Measurements from ENCODE around the gene RGS8.
A peak's percentile ranks its signal among the peaks of the same experiment; 100 is the strongest.

The RGS8 gene

DNA sequence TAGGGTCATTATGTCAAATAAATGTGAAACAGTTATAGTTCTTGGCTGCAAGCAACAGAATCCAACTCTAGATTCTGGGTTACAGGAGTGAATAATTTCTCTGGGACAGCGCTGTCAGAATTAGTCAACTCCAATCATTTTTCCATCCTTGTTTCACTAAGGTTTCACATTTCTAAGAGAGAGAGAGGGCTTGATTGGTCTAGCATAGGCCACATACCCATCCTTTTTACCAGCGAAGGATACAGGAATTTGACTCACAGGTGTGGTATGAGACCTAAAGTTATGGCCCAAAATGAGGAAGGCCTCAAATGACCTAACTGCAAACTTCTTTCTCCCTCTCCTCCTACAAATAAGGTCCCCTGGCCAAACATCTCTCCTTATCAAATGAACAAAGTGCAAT, 25.5 kb upstream of the RGS8 start:
- no peaks in the 10 kb centered on the region for H3K36me3 ChIP-seq (ENCODE audit: control insufficient read depth in 1 of 2, insufficient read depth in 2 of 2, low read depth in 1 of 2, low read length in 2 of 2)
- H3K27me3 ChIP-seq (ENCODE audit: control insufficient read depth in 1 of 2, insufficient read depth in 1 of 2, low read length in 2 of 2) = peaks cover 3 to 7% of the 10 kb centered on the region in 2 experiments
- H3K9me3 ChIP-seq (ENCODE audit: control insufficient read depth, low read length) = no peaks in the 10 kb centered on the region
- H3K14ac ChIP-seq (ENCODE audit: low read length in 2 of 2) = no peak overlapping the region
- H2AK5ac ChIP-seq (ENCODE audit: low read length, severe bottlenecking) = no peak overlapping the region
- H4K91ac ChIP-seq (ENCODE audit: low read length) = no peak overlapping the region
- H2BK5ac ChIP-seq (ENCODE audit: low read depth, low read length, poor library complexity, severe bottlenecking) = no peak overlapping the region
- H3K18ac ChIP-seq (ENCODE audit: low read depth in 1 of 2, low read length in 2 of 2) = no peak overlapping the region
- no peak overlapping the region for H3K9ac ChIP-seq (ENCODE audit: low read length)
- H3K4ac ChIP-seq (ENCODE audit: low read depth in 1 of 2, low read length in 2 of 2) = no peak overlapping the region
- H3K4me2 ChIP-seq (ENCODE audit: low read length, poor library complexity, severe bottlenecking) = no peak overlapping the region
- H2BK12ac ChIP-seq (ENCODE audit: low read length in 2 of 2) = no peak overlapping the region
- H3K79me1 ChIP-seq (replicated peaks; ENCODE audit: low read length, poor library complexity, severe bottlenecking) = no peaks in the 10 kb centered on the region
- no peak overlapping the region for H2BK120ac ChIP-seq (ENCODE audit: low read depth, low read length)
- no peak for DNase-seq
- H3K23ac ChIP-seq (ENCODE audit: low read length in 2 of 2) = no peak overlapping the region
- no peaks in the 10 kb centered on the region for H3K4me1 ChIP-seq (ENCODE audit: control insufficient read depth, insufficient read depth, low read depth, low read length)
- no peak overlapping the region for H3K27ac ChIP-seq (ENCODE audit: low read length, poor library complexity, severe bottlenecking)
- WGBS = 54% methylated on average over 1 of the region's 2 CpGs
- H2BK15ac ChIP-seq (ENCODE audit: low read depth, poor library complexity, severe bottlenecking) = no peak overlapping the region
- H2AFZ ChIP-seq (ENCODE audit: low read depth, low read length) = no peak overlapping the region
- H4K8ac ChIP-seq (ENCODE audit: low read length) = no peak overlapping the region
- no peak overlapping the region for H3K4me3 ChIP-seq (ENCODE audit: insufficient read depth in 1 of 2, low read depth in 1 of 2, low read length in 2 of 2)

GRCh38 chr1:182709225-182709764, 24.9 kb upstream of the RGS8 start:
- no peaks in the 10 kb centered on the region for H3K36me3 ChIP-seq (ENCODE audit: control insufficient read depth in 1 of 2, insufficient read depth in 2 of 2, low read depth in 1 of 2, low read length in 2 of 2)
- no peaks in the 10 kb centered on the region for H3K9me3 ChIP-seq (ENCODE audit: control insufficient read depth, low read length)
- H2BK12ac ChIP-seq (ENCODE audit: low read length in 2 of 2) = no peak overlapping the region
- no peak overlapping the region for H4K8ac ChIP-seq (ENCODE audit: low read length)
- no peak overlapping the region for H4K91ac ChIP-seq (ENCODE audit: low read length)
- no peak overlapping the region for H3K4me3 ChIP-seq (ENCODE audit: insufficient read depth in 1 of 2, low read depth in 1 of 2, low read length in 2 of 2)
- H3K23ac ChIP-seq (ENCODE audit: low read length in 2 of 2) = no peak overlapping the region
- H2BK120ac ChIP-seq (ENCODE audit: low read depth, low read length) = no peak overlapping the region
- no peak overlapping the region for H3K27ac ChIP-seq (ENCODE audit: low read length, poor library complexity, severe bottlenecking)
- no peak overlapping the region for H2AK5ac ChIP-seq (ENCODE audit: low read length, severe bottlenecking)
- DNase-seq = no peak
- no peak overlapping the region for H2AFZ ChIP-seq (ENCODE audit: low read depth, low read length)
- H3K27me3 ChIP-seq (ENCODE audit: control insufficient read depth in 1 of 2, insufficient read depth in 1 of 2, low read length in 2 of 2) = peaks cover 3 to 7% of the 10 kb centered on the region in 2 experiments
- no peak overlapping the region for H3K4me2 ChIP-seq (ENCODE audit: low read length, poor library complexity, severe bottlenecking)
- H3K14ac ChIP-seq (ENCODE audit: low read length in 2 of 2) = no peak overlapping the region
- no peaks in the 10 kb centered on the region for H3K79me1 ChIP-seq (replicated peaks; ENCODE audit: low read length, poor library complexity, severe bottlenecking)
- no peaks in the 10 kb centered on the region for H3K4me1 ChIP-seq (ENCODE audit: control insufficient read depth, insufficient read depth, low read depth, low read length)
- H3K18ac ChIP-seq (ENCODE audit: low read depth in 1 of 2, low read length in 2 of 2) = no peak overlapping the region
- H2BK5ac ChIP-seq (ENCODE audit: low read depth, low read length, poor library complexity, severe bottlenecking) = no peak overlapping the region
- H3K4ac ChIP-seq (ENCODE audit: low read depth in 1 of 2, low read length in 2 of 2) = no peak overlapping the region
- H2BK15ac ChIP-seq (ENCODE audit: low read depth, poor library complexity, severe bottlenecking) = no peak overlapping the region
- 96% methylated on average over 1 of the region's 1 CpG for WGBS
- no peak overlapping the region for H3K9ac ChIP-seq (ENCODE audit: low read length)

- Histone ChIP-seq H2BK15ac (ENCODE audit: low read depth, poor library complexity, severe bottlenecking) (no peak overlapping the region), H3K4me1 (ENCODE audit: control insufficient read depth, insufficient read depth, low read depth, low read length) (no peaks in the 10 kb centered on the region), H3K27me3 (ENCODE audit: control insufficient read depth in 1 of 2, insufficient read depth in 1 of 2, low read length in 2 of 2) (peaks cover 3 to 7% of the 10 kb centered on the region in 2 experiments), H3K27ac (ENCODE audit: low read length, poor library complexity, severe bottlenecking) (no peak overlapping the region), H3K23ac (ENCODE audit: low read length in 2 of 2) (no peak overlapping the region), H3K4ac (ENCODE audit: low read depth in 1 of 2, low read length in 2 of 2) (no peak overlapping the region), H3K36me3 (ENCODE audit: control insufficient read depth in 1 of 2, insufficient read depth in 2 of 2, low read depth in 1 of 2, low read length in 2 of 2) (no peaks in the 10 kb centered on the region), H3K18ac (ENCODE audit: low read depth in 1 of 2, low read length in 2 of 2) (no peak overlapping the region), H3K9ac (ENCODE audit: low read length) (no peak overlapping the region), H3K9me3 (ENCODE audit: control insufficient read depth, low read length) (no peaks in the 10 kb centered on the region), H3K14ac (ENCODE audit: low read length in 2 of 2) (no peak overlapping the region), H3K79me1 (replicated peaks; ENCODE audit: low read length, poor library complexity, severe bottlenecking) (no peaks in the 10 kb centered on the region), H4K91ac (ENCODE audit: low read length) (no peak overlapping the region), H3K4me2 (ENCODE audit: low read length, poor library complexity, severe bottlenecking) (no peak overlapping the region), H4K8ac (ENCODE audit: low read length) (no peak overlapping the region), H2BK12ac (ENCODE audit: low read length in 2 of 2) (no peak overlapping the region), H2BK120ac (ENCODE audit: low read depth, low read length) (no peak overlapping the region), H3K4me3 (ENCODE audit: insufficient read depth in 1 of 2, low read depth in 1 of 2, low read length in 2 of 2) (no peak overlapping the region), H2AK5ac (ENCODE audit: low read length, severe bottlenecking) (no peak overlapping the region), H2BK5ac (ENCODE audit: low read depth, low read length, poor library complexity, severe bottlenecking) (no peak overlapping the region), H2AFZ (ENCODE audit: low read depth, low read length) (no peak overlapping the region)
- no peak for DNase-seq
- WGBS = 100% methylated on average over 1 of the region's 1 CpG
These were observed 22.7 kb upstream of the RGS8 start for GRCh38 chr1:182707122-182707521.

DNA sequence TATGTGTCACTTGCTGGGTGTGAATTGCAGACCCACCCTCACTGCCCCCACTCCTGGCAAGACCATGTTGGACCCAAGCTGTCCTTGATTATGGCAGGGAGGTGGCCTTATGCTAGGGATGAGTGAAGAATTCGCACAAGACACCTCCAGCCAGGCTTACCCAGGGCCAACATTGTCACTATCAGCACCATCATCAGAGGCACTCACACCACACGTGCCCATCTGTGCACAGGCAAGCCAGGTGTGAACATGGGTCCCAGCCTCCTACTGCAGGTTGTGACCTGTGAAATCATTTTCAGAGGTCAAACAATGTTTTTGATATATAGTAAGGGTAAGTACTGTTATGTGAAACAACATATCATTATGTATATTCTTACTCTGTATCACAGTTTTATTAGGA, 20.3 kb upstream of the RGS8 start:
- Histone ChIP-seq H3K18ac (ENCODE audit: low read depth in 1 of 2, low read length in 2 of 2) (no peak overlapping the region), H2BK120ac (ENCODE audit: low read depth, low read length) (no peak overlapping the region), H3K4me1 (ENCODE audit: control insufficient read depth, insufficient read depth, low read depth, low read length) (no peaks in the 10 kb centered on the region), H2BK15ac (ENCODE audit: low read depth, poor library complexity, severe bottlenecking) (no peak overlapping the region), H2BK12ac (ENCODE audit: low read length in 2 of 2) (peak overlapping the region in 1 of 2 experiments; percentile 55), H3K9ac (ENCODE audit: low read length) (no peak overlapping the region), H2BK5ac (ENCODE audit: low read depth, low read length, poor library complexity, severe bottlenecking) (no peak overlapping the region), H3K4me2 (ENCODE audit: low read length, poor library complexity, severe bottlenecking) (no peak overlapping the region), H3K4me3 (ENCODE audit: insufficient read depth in 1 of 2, low read depth in 1 of 2, low read length in 2 of 2) (no peak overlapping the region), H3K36me3 (ENCODE audit: control insufficient read depth in 1 of 2, insufficient read depth in 2 of 2, low read depth in 1 of 2, low read length in 2 of 2) (no peaks in the 10 kb centered on the region), H2AK5ac (ENCODE audit: low read length, severe bottlenecking) (no peak overlapping the region), H4K91ac (ENCODE audit: low read length) (no peak overlapping the region), H3K14ac (ENCODE audit: low read length in 2 of 2) (peak overlapping the region in 1 of 2 experiments; percentile 26), H3K27ac (ENCODE audit: low read length, poor library complexity, severe bottlenecking) (no peak overlapping the region), H3K9me3 (ENCODE audit: control insufficient read depth, low read length) (no peaks in the 10 kb centered on the region), H3K27me3 (ENCODE audit: control insufficient read depth in 1 of 2, insufficient read depth in 1 of 2, low read length in 2 of 2) (peaks cover 3 to 7% of the 10 kb centered on the region in 2 experiments), H2AFZ (ENCODE audit: low read depth, low read length) (no peak overlapping the region), H4K8ac (ENCODE audit: low read length) (no peak overlapping the region), H3K79me1 (replicated peaks; ENCODE audit: low read length, poor library complexity, severe bottlenecking) (no peaks in the 10 kb centered on the region), H3K4ac (ENCODE audit: low read depth in 1 of 2, low read length in 2 of 2) (no peak overlapping the region), H3K23ac (ENCODE audit: low read length in 2 of 2) (no peak overlapping the region)
- 92% methylated on average over 2 of the region's 2 CpGs for WGBS
- DNase-seq = no peak

Data from mesenchymal stem cell (in vitro differentiated cells and primary cell).